ACHN (cell line): ENCODE measurements around the gene URAD.

ENCODE experiments used
- DNase-seq: peaks from one replicate; pipeline ENCODE4 v3.0.0-alpha.2; 2015
- in situ Hi-C: cut with HindIII; loops from 2 replicates; pipeline ENCODE4 v1.10.0; 2017; ENCODE audit warnings: low sequenced_read_pairs, low pct_ligation_motif_present, low pct_unique_long_range_greater_than_20kb

URAD gene

DNA sequence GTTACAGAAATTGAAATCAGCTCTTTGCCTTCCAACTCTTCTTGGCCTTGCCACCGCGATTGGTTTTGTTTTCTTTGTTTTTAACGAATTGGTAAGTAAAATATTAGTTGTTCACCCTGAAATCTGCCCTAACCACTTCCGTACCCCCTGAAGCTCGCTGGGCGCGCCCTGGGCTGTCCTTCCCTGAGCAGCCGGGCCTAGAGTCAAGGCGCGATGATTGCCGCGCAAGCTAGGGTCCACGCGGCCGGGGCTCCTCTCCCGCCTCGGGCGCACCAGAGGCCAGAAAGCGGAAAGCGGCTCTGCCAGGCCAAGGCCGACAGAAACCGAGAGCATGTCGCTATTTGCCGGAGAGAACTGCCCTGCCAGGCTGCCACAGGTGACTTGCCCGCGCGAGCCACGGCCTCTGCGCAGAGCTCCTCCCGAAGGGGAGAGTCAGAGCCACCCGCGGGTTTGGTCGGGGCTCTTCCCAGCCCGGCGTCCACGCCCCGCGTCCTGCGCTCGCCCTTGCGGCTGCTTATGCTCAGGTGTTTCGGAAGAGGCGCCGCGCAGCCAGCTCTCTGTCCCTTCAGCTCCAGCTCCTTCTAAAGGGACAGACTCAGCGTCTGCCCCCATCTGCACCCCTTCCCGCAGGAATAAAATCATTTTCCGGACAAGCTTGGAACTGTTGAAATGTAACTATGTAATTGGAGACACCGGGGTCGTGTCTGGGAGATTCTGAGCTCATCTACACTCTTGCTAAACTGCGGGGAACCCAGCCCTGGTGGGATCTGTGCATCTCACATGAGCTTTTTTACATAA, 12.7 kb downstream of the URAD start:
- in situ Hi-C loops, result no loop called here
- DNase-seq, result no peak

GRCh38 chr13:27973961-27974662, 14.4 kb downstream of the URAD start:
- in situ Hi-C loops, result no loop called here
- DNase-seq, result no peak

DNA sequence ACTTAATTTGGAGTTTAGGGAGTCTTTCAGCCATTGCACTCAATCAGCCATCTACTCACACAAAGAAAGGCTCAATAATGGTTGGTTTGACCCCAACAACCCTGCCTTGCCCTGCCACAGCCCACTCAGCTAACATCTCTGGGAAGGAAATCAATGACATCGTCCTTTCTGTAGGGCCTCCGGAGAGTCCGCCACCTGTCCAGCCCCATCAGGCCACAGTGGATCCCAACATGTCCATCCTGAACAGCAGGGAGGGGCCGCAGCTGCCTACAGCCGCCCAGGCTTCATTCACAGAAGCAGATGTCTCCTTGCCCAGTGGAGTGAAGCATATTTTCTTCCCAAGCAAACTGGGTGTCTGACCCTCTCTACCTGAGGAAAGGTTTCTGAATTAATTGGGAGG, 15.2 kb downstream of the URAD start:
- in situ Hi-C loops, result no loop called here
- DNase-seq, result no peak

DNA sequence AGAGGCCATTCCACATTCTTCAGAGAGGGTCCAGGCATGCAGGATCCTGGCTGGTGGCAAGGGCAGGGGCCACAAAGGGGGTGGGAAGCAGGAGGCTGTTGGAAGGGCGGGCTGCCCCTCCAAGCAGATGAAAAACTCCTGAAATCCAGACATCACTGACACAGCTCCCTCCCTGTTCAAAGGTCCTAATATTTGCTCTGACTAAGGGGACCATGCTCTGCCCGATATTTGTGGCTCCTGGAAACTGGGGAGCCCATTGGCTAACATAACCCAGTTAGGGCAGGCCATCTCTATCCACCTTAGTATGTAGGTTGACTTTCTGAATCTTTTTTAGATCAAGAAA, 16.0 kb downstream of the URAD start:
- in situ Hi-C loops, result no loop called here

DNA sequence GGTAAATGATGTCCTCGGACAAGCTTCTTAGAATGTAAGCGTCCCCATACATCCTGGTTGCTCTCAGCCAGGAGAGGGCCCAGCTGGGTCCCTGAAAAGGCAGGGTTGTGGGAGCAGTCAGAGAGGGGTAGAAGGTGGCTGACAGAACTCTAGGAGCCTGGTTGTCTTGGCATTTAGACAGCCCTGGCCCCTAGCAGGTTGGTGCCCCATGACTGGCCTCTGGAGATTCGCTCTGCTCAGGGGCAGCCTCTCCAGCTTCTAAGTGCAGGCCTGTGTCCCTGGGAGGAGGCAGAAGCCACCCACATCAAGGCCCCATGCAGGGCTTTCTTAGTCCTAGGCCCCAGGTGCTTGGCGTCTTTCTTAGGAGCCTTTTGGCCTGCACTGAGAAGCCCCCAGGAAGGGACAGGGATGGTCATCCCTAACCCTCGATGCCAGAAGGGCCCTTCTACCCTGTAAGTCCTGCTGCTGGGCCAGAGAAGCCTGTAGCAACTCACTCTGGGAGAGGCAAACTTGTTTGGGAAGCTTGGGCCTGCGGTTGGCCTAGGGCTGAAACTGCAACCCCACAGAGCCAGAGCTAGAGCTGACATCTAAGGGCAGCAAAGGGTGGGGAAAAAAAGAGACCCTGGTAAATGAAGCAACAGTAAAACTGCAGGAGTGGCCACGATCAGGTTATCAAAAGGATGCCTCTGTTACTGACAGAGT, 16.6 kb downstream of the URAD start:
- DNase-seq, result no peak
- in situ Hi-C loops, result no loop called here

More for the DNA sequence above, 16.0 kb downstream of the URAD start:
- DNase-seq, result no peak

DNA sequence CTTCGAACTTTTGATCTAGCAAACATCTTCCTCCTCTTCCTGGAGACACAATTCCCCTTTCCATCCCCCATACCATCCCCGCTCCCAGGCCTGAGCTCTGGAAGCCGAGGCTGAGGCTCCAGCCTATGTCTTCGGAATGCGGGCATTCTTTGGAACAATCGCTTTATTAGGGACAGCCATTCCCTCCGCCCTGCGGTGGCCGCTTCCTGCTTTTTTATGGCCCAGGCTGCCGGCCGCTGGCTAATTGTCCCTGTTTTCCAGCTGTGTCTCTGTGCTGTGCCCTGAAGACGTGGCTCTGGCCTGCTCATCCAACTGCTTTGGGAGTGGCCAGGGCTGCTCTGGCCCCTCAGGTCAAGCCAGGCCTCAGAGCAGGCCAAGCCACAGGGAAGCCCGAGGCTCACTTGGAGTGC, 17.3 kb downstream of the URAD start:
- no peak for DNase-seq
- in situ Hi-C loops, result no loop called here

GRCh38 chr13:27970382-27971235, 17.9 kb downstream of the URAD start:
- no peak for DNase-seq
- in situ Hi-C loops, result no loop called here

DNA sequence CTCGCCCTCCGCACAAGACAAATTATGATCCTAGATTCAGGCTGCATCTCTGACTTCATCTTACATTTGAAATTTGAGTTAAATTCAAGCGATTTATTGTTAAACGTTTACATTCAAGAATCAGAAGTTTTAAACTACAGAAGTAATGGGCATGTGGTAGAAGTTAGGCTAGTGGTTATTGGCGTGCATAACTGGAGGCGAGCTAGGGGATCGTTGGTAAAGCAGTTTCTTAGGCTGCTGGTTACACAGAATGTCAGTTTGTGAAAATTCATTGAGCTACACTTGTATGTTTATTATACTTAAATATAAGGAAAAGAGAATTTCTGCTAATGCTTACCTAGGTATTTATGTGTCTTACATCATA, 18.6 kb downstream of the URAD start:
- in situ Hi-C loops, result no loop called here
- DNase-seq, result no peak

GRCh38 chr13:27969082-27969865, 19.2 kb downstream of the URAD start, which contains the start of gene CDX2:
Gene CDX2 (minus strand): TSS chr13:27969315. CDS start chr13:27969006, 309 bp downstream.
- no peak for DNase-seq

GRCh38 chr13:27968316-27969081, 20.0 kb downstream of the URAD start:
- in situ Hi-C loops, result no loop called here
- DNase-seq, result no peak

More at GRCh38 chr13:27969082-27969865, 19.2 kb downstream of the URAD start, which contains the start of gene CDX2:
- in situ Hi-C loops, result no loop called here

- DNase-seq, result no peak
- in situ Hi-C loops, result no loop called here
Measured at GRCh38 chr13:27967736-27968315, 20.7 kb downstream of the URAD start.

DNA sequence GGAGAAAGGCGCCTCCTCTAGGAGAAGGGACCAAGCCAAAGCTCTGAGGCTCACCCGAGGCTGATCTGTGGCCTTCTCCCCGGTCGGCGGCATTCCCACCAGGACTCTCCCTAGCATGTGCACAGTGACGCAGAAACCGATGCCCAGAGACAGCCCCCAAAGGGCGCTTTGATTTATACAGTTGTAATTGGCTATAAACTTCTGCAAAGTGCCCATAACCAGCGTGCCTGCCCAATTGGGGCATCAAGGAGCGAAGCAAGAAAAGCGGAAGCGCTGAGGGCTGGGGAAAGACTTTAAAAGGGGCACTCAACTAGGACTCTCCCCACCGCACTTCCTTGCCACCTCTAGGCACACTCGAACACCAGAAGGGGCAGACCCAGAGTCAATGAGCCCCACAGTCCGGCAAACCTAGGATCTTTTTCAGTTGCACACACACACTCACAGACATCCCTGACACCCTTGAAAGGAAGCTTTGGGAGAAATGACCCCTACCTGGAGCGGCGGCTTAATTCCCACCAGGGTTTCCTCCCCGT, 21.2 kb downstream of the URAD start:
- DNase-seq, result no peak
- in situ Hi-C loops, result no loop called here

DNA sequence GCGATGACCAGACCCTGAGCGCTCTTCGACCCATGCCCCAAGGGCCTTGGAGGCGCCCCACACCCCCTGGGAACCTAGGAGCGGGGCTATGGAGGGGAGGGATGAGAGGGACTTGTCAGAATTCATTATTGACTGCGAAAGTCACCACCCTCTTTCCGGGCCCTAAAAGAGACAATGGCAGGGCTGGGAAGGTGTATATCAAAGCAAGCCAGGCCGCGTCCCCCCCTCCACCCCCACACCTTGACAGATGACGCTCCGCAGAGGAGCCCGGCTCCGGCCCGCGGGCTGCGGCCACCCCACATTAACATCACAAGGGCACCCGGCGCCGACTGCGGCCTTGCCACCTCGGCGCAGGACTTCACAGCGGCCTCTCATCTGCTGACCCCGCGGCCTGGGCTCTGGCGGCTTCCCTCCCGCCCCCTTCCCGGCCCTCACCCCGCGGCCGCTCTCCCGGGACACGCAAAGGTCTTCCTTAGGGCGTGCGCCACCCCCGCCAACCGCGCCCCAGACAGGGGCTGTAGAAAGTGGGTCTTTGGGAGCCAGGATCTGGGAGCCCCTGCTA, 21.8 kb downstream of the URAD start:
- in situ Hi-C loops, result no loop called here

GRCh38 chr13:27965740-27966640, 22.5 kb downstream of the URAD start:
- in situ Hi-C loops, result no loop called here
- DNase-seq, result no peak

More for the DNA sequence above, 21.8 kb downstream of the URAD start:
- DNase-seq, result no peak

DNA sequence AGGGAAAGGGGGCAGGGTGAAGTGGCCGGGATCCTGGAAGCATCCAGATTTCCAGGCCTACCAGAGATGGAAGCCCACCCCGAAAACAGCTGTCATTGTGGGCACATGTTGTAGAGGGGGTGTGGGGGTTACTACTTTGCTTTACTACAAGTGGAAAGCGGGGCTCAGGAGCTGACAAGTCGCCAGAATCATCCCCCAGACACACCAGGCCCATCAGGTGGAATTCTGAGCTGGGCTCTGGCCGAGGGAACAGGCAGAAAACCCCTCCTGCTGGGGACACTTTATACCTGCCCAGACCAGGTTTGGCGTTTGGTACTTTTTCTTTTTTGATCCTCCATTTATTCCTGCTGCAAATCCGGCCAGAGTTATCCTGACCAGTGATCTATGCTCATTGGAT, 23.2 kb downstream of the URAD start:
- in situ Hi-C loops, result no loop called here
- no peak for DNase-seq
